GM12801 (cell line): ENCODE results near the gene SYNE1.

Experiments
- TF ChIP-seq, protein P1 (sequence below): IDR thresholded peaks from one replicate; pipeline ENCODE4 v1.5.1; 2011; ENCODE audit warnings: control low read depth; ENCODE audit not compliant: insufficient read length; ENCODE audit errors: extremely low read depth

Gene SYNE1

DNA sequence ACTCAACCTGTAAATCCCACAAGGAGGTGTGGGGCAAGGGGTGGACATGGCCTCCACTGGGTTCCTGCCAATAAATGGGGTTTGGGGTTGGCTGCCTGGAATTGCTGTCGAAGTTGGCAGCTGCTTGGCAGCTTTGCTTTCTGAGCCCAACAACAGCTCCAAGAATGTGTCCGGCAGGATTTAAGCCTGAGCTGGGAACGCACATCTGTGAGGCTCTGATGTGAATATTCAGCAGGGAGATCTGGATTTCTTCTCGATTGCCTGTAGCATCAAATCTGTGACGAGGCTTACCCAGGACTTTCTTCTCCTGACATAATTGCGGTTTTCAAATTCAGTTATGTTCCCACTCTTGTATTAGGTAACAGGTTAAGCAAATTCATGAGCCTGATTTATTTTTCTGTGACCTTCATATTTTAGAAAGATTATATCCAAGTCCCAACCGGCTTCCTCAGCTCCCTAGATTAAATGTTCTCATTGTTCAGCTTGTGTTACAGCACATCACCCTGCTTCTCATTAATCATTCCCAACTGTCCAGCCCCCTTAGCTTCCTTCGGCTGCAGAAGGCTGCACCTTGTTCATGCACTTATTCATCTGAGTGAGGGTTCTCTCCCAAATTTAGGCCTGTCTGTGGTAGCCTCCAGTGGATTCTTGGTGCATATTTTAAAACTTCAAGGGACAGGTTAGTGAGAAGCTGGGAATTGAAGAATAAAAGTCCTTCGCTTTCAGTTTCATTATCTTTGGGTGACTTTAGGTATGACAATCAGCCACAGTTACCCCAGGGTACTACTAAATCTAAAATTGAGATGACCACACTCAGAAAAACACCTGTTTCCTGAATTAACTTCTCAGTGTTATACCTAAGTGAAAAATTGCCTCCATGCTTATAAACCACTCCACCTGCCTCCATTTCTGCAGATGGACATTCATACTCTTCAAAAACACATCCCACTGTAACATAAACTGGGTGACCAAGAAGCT lies 519.7 kb downstream of the SYNE1 start:
- TF ChIP-seq, protein P1, sequence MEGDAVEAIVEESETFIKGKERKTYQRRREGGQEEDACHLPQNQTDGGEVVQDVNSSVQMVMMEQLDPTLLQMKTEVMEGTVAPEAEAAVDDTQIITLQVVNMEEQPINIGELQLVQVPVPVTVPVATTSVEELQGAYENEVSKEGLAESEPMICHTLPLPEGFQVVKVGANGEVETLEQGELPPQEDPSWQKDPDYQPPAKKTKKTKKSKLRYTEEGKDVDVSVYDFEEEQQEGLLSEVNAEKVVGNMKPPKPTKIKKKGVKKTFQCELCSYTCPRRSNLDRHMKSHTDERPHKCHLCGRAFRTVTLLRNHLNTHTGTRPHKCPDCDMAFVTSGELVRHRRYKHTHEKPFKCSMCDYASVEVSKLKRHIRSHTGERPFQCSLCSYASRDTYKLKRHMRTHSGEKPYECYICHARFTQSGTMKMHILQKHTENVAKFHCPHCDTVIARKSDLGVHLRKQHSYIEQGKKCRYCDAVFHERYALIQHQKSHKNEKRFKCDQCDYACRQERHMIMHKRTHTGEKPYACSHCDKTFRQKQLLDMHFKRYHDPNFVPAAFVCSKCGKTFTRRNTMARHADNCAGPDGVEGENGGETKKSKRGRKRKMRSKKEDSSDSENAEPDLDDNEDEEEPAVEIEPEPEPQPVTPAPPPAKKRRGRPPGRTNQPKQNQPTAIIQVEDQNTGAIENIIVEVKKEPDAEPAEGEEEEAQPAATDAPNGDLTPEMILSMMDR = no peak

DNA sequence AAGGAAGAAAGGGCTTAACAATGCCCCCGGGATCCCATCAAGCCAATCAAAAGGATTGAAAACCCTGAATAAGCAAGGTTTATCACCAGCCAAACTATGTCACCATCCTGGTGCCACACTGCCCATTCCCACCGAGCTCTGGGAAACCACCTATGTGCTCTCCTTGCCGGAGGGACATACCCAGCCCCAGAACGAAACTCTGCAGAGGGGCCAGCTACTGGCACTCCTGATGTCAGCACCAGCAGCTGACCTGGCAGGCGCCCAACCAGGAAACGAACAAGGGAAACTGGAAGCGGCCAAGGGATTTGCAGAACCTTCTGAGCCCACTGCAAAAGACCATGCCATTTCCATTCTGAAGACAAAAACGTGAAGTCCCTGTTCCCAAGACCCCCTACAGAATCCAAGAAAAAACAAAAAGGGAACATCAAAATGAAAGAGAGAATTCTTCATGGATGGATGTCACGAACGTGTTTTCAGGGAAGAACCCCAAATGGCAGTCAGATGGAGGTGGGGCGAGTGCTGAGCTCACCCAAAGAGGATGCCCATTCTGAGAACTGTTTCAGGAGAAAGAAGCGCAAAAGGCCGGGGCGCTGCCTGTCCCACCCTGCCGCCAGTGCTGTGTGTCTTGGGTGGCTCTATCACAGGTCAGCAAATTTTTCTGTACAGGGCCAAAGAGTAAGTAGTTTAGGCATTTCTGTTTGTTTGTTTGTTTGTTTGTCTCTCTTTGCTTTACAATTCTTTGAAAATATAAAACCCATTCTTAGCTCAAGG lies 524.5 kb downstream of the SYNE1 start:
- TF ChIP-seq, protein P1 = no peak

DNA sequence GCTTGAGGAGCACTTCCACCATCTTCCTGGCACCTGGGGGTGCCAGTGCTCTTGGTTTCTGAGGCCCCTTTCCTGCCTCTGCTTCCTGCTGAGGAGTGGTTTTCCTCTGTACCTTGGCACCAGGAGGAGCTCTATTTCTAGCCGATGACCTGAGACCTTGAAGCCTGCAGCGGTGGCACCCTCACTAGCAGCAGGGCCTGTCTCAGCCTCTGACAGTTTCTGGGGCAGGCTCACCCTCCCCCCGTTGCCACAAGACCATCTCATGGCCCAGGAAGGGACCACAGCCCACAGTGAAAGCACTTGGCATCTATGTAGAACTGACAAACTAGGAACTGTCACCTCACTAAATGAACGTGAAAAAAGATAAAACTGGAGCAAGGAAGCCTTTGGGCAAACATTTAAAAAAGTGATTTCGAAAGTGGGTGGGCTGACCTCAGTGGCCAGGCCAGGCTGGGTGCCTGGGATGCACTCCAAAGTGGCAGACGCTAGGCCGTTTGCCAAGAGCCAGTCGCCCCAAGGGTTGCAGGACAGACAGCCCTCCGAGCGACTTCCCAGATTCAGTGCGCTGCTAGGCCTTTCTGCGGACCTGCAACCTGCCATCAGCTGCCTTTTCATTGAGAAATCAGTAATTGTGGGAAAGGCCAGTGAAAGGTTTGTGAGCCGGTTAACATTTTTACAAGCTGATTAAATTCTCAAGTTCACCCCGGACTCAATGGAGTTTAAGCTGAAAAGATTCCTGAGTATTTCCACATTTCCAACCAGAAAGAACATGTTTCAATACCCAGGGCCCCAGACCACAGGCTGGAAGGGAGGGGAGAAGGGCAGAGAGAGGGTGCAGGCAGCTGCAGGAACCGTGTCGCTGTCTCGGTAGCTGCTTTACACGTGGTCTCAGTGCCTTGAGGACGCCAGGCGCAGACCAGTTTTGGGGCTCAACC lies 526.0 kb downstream of the SYNE1 start:
- TF ChIP-seq, protein P1 = no peak

DNA sequence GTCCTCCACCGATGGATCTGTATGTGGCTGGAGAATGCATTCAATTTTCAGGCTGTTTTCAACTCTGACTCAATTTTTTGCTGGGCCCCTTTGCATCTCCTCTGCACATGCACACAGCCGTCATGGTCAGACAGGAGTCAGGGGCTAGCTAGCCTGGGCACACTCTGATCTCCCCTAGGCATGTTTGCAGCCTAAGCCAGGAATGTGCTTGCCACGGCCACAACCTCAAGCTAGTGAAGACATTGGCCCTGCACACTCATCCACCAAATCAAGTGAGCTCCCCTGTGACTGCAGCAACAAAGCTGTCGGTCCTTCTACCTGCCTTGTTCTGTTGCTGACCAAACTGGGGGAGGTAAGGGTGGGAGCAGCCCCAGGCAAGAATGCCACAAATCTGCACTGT lies 529.2 kb downstream of the SYNE1 start:
- TF ChIP-seq, protein P1 = no peak

DNA sequence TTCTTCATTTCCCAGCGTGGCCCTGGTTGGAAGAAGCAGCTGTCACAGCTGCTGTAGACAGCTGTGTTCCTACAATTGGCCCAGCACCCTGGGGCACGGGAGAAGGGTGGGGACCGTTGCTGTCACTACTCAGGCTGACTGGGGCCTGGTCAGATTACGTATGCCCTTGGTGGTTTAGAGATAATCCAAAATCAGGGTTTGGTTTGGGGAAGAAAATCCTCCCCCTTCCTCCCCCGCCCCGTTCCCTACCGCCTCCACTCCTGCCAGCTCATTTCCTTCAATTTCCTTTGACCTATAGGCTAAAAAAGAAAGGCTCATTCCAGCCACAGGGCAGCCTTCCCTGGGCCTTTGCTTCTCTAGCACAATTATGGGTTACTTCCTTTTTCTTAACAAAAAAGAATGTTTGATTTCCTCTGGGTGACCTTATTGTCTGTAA lies 537.0 kb downstream of the SYNE1 start:
- TF ChIP-seq, protein P1 = no peak

DNA sequence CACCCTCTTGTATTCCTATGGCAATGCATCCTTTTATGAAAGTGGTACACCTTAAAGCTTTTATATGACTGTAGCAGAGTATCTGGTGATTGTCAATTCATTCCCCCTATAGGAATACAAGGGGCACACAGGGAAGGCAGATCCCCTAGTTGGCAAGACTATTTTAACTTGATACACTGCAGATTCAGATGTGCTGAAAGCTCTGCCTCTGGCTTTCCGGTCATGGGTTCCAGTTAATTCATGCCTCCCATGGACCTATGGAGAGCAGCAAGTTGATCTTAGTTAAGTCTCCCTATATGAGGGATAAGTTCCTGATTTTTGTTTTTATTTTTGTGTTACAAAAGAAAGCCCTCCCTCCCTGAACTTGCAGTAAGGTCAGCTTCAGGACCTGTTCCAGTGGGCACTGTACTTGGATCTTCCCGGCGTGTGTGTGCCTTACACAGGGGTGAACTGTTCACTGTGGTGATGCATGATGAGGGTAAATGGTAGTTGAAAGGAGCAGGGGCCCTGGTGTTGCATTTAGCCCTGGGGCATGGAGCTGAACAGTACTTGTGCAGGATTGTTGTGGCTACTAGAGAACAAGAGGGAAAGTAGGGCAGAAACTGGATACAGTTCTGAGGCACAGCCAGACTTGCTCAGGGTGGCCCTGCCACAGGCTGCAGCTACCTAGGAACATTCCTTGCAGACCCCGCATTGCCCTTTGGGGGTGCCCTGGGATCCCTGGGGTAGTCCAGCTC lies 537.5 kb downstream of the SYNE1 start:
- TF ChIP-seq, protein P1 = no peak
